Daoy (cell line): Measurements from ENCODE around the gene EPHA6. TPM values are rescaled to one million over a fixed set of nuclear protein-coding genes. Genes with fewer than 3 reads are reported as not detected.

ENCODE experiments used
- DNase-seq: peaks from one replicate; pipeline ENCODE4 v3.0.0-alpha.2; 2015; ENCODE audit warnings: low read depth
- total RNA-seq: library from RNA; depleted of rRNA; stranded (reverse); fragments of >200 nt; shearing (Covaris generic); gene quantifications from 2 replicates; pipeline ENCODE4 v1.2.3, GENCODE V29; 2014

EPHA6 gene
- total RNA-seq, 1 experiment from 2014 or later = not detected

DNA sequence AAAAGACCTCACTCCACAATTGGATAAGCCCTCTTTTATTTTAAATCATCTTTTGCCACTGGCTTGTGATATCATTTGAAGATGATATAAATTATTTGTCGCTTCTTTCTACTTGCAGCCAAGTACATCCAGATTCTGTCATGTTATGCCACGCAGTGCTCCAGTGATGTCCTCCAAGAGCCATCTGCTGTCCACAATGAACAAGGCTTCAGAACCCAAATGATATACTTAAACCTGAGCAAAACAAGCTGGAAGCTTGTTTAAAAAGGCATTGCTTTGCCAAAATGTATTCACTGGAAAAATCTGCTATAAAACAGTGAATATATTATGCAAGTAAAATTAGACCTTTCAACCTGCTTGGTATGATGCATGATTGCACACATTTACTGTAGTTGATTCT, 891.4 kb downstream of the EPHA6 start:
- DNase-seq = no peak

DNA sequence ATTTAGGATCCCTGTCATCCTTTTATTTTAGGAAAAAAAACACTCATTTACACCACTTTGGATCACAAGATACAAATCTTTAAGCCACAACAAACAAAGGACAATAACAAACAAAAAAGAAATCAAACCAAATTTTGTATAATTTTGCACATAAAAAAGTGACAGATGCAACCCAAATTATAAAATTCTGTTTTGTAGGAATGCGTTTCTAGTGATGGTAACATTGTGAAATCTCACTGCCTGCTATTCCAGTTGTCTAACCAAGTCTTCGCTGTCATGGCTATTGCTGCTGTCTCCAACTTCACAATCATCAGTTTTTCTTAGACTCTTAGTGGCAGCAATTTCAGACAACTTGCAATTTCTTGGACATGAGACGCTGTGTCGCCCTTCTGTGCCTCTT, 891.8 kb downstream of the EPHA6 start:
- DNase-seq = no peak

DNA sequence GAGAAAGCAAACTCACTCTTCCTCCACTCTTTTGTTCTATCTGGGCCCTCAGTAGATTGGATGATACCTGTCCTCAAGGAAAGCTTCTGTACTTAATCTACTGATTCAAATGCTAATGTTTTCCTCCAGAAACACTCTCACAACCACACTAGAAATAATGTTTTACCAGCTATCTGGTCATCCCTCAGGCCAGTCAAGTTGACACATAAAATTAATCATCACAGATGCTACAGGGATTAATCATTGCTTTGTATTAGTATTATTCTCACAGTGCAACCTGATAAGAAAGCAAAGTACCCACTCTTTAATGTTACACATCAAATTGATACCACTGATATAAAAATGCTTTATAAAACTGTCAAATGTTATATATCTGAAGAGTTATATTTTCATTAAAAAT, 897.3 kb downstream of the EPHA6 start:
- DNase-seq = no peak

DNA sequence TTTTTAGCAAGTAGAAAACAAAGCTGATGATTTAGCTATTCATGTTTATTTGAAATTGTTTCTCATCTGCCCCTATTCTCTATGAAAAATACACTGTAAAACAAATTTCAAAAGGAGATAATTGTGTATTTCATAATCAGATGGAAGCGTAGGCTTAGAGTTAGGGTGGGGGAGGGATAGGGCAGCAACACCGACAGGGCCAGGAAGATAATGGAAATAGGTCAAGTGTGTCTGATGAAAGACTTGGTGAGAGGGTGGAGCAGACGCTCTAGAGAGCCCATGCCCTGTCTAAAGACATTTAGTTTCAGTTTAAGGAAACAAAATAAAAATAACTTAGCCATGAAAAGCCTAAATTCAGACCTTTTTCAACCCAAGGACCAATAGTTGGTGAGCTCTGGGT, 898.5 kb downstream of the EPHA6 start:
- no peak for DNase-seq

DNA sequence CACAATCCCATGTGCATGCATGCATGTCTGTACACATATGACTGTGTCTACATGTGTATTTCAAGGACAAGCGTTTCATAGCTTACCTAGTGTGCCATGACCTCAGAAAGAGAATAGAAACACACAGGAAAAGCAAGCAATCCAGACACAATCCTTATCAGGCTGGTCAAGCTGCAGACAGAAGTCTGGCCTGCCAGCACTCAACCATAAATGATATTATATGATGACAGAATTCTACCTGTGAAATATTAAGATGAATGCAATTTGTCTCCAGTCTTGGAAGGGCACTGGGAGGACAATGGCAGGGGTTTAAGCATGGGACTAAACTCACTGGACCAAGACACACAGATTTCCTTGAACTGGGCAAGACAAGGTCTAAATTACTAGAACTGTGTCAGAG, 899.2 kb downstream of the EPHA6 start:
- DNase-seq = no peak

DNA sequence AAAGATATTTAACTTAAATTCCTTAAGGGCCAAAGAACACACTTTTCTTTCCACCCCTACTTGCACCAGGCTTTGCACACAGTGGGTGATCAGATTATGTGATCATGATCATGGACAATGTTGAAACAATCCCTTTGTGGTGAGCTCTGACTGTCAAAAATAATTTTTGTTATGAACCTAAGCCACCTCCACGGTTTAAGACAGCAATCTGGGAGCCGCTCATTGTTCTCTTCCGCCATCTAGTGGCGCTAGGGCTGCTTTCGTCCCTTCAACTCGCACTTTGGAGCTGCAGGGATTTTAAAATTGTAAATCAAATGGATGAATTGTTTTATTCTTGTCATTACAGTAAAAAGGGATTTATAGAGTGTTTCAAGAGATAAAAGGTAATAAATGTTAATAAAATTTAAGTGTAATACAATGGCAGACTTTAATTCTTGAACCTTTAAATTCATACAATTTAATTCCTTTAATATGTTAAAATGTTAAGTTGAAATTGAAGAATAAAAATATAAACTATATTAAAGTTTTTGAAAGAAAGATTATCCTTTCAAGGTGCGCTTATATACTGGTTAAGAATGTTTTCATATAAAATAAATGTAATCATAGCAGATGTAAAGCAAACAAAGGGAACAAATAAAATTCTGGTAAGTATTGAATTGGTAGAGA, 904.9 kb downstream of the EPHA6 start:
- DNase-seq = peak; percentile 38

DNA sequence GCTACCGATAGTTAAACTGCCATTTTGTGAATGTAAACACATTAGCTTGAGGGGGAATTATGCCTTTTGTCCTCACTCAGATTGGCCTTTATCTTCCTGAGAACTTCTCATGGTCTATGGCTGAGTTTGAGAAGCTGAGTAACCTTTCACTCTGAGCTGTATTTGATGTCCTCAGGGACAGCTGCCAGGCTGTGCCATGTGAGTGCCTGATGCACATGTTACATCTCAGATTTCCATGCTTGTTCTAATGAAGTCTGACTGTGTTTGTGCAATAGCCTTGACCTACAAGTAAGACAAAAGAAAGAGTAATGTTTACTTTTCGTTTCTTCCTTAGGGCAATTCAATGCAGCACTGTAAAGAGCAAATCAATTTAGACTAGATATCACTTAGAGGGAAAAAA, 906.0 kb downstream of the EPHA6 start:
- no peak for DNase-seq

DNA sequence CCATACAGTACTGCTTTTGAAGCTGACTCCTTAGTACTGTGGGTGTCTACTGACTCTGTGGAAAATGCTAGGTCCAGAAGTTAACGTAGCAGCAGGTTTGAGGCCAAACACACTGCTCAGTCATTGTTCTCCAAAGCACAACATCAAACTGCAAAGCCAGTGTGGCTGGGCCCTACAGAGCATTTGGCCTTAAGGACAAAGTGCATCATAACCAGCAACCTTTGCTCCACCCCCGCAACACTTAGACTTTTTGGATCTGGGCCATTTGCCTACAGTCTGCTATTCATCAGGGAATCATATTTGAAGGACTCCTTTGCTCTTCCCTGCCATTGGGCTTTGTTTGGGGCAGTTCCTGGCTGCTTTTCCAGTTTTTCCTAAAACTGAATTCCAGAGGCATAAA, 907.1 kb downstream of the EPHA6 start:
- no peak for DNase-seq

DNA sequence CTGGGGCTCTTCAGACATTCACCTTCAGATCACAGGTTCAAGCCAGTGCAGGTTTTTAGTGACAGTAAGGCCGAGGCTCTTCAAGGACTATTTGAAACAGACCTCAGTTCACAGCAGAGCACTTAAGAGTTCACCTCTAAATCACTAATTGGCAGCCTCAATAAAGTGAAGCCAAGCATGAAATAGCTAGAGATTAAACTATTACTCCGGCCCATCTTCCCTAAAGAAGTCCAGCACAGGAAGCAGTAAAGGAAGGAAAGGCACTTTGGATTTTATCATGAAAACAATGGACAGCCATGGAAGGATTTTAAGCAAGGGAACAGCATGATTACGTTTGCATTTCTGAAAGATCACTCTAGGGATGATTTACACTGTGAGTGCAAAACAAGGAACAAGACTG, 922.5 kb downstream of the EPHA6 start:
- no peak for DNase-seq

DNA sequence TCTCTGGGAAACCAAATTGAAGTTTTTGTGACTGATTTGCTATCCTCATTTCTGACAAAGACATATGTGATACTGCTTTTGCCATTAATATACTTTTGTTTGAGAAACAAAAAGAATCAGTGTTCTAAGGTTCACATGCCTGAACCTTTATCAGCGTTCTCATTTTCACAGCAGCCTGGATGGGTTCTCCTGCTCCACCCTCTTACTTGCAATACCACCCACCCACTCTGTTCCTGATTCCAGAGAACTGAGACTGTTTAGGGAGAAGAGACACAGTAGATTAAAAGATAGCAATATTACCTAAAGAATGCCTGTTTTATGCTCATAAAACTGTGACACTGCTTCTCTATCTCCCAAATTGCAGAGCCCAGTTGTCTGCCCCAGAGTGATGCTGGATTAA, 924.4 kb downstream of the EPHA6 start:
- DNase-seq = no peak

DNA sequence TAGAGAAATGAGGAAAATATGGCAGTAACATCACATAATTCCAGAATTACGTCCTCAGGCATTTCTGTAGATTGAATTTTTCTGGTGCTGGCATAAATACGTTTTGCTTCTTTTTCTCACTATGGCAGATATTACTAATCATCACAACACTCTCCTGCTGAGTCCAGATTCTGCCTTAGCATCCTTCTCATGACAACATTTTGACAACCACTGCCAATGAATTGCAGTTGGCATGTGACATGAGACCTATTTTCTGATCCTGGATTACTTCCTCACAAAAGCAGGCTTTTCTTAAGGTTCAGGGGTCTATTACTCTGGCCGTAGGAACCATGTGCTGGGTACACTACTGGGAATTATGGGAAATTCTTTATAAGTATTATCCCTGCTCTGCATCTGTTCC, 927.6 kb downstream of the EPHA6 start:
- DNase-seq = no peak

DNA sequence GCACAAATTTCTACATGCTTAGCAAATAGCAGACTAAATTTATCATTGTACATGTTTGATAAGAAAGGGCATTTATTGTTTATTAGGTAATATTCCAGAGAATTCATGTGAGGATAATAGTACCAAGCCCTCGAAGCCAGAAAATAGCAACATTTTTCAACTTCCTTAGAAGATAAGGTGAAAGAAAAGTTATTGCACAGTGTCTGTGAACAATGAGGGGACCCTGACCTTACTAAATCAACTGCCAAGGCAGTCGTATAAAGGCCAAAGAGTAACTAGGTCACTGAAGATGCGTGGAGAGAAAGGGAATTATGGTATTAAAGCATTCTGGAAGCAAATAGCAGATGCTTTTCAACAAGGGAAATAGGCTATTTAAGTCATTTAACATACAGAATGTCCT, 929.9 kb downstream of the EPHA6 start:
- DNase-seq = no peak

DNA sequence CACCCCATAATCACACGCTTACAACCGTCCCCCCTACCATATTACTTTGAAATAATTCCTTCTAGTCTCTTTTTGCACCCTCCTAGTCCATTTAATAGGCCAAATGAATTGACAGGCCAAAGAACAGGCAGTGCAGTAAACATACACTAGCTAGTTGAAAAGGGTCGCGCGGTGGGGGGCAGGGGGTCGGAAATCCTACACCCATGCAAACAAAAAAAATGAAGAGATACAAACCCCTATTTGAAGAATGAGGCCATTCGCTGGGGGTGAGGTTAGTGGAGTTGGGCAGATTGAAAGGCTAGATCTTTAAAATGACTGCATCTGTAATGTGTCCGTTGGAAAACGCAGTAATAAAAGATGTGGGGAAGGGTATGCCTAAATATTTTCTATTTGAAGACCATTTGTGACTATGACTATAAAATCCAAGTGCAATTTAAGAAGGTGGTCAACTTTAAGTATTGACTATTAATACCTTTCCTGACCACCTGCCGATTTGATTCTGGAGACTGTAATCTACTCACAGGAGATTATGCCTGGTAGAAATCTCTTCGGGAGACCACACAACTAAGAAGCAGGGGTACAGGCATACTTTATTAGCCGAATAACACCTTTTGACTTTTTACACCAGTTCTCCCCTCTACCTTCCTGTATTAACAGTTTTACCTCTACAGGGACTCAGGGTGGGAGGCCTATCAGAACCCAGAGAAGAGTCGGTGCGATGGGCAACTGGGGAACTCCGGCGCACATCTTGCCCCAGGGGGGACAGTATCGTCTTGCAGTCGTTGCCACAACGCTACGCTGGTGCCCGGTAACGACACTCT, 949.4 kb downstream of the EPHA6 start:
- DNase-seq = no peak

DNA sequence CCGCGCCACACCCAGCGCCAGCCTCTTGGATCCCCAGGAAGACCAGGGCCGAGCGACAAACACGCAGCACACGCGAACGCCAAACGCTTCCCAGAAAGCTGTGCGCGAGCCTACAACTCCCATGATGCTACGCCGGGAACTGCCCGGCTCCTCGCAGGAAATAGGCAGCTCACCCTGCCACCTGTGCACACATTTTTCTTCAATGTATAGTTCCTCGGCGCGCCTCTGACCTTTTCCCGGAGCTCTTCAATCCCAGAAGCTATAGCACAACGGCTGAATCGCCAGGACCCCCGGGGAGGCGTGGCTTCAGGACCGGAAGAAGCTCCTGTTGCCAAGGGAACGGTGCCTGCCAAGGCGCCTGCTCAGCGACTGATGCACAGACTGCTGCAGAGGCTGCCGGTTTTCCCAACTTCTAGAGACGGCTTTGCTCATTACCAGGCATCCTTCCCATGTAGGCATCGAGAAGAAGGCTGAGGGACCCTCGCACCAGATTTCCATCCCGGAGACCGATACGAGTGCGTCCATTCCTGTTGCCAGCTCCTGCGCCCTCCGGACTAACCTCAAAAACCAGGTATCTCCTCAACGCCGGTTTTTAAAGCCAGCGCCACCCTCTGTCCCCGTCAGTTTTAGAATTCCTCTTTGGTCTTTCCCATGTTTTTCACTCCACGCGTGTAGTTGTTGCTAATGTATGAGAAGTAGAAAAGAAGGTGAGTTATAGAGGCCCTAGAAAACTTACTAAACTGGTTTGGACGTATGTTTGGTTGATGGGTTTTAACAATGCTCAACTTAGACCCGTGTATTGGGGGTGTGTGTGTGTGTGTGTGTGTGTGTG, 950.2 kb downstream of the EPHA6 start, which contains the start of gene ARL6:
Gene ARL6, plus strand, starts transcription at position 352 of the 832 bp plus-strand sequence. CDS start 3,350 bp downstream, outside the sequence.
- DNase-seq = peak; percentile 88

DNA sequence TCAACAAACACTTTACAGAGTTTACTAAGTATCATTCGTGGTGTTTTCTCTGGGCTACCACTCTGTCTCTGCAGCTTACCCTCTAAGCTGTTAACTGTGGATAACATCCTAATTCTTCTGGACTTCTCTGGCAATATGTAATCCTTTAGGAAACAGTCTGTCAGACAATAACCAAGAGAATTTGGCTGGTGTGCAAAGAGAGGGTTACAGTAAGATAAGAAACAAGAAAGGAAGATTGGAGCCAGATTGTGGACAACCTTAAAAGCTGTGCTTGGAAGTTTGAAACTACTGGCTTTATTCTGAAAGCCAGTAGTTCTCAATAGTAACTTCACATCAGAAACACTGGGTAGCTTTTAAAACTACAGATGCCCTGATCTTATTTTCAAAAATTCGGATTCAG, 950.9 kb downstream of the EPHA6 start:
- no peak for DNase-seq

DNA sequence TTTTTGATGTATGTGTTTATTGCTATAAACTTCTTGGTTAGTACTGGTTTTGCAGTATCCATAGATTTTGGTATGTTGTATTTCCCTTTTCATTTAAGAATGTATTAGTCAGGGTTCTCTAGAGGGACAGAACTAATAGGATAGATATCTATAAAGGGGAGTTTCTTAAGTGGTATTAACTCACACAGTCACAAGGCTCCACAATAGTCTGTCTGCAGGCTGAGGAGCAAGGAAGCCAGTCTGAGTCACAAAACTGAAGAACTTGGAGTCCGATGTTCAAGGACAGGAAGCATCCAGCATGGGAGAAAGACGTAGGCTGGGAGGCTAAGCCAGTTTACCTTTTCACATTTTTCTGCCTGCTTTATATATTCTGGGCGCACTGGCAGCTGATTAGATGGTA, 958.5 kb downstream of the EPHA6 start:
- DNase-seq = no peak

DNA sequence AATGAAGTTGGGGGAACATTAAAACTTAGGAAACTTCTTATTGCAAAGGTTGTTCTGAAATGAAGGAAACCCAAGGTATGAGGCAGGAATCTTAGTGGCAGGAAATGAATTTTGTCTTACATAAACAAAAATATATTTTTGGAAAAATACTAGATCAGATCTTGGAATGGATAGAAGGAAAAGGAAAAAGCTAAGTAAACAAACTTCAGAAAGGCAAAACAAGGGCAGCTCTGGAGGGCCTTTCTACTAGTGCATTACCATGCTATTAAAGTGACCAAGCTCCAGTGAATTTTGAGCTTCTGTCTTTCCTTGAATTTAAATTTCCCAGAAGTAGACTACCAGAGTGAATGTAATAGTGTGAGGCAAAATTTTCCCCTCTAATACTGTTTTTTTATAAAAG, 963.8 kb downstream of the EPHA6 start:
- DNase-seq = no peak

DNA sequence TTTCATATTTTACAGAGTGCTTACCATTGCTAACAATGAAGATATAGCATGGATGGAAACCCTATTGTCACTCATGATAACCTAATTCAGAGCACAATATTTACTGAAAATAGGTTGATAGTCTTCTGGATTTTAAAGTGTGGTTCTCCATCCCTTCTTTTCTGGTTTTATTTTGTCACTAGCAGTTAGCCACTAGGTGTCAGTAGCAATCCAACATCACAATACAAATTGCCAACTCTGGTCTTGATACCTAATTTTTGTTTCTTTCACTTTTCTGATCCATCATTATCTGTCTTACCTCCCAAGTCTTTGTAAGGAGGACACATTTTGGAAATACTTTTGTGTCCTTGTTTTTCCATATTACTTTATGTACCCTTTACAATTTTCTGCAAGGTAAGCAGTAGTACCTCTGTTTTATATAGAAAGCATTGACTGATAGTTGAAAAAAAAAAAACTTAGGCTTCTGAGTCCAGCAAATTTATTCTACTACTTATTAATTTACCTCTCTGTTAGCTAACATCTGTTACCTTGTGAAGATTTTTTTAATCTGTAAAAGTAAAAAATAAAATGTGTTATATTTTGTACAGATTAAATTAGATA, 979.1 kb downstream of the EPHA6 start:
- DNase-seq = peak; percentile 49

DNA sequence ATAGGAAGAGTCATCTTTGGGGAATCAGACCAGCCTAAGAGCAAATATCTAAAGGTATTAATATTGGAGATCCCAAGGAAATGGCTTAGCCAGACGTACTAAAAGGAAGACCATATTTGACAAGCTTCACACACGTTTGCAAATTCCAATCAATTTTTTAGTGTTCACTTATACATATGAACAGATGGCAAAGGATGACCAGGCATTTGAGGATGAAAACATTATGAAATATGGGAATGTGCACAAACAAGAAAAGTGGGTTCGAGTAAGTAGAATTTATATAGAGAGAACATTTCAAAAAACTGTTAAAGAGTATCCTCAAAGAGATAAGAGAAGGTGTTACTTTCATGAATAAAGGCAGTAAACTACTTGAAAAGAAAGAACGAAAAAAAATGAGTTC, 981.6 kb downstream of the EPHA6 start:
- no peak for DNase-seq
